SK-N-SH treated with all-trans-retinoic acid at 6 μM for 48 hours (cell line): ENCODE results near the gene WDR76.

Source experiments
- ARNTL ChIP-seq: fragments of 450-650 bp; formaldehyde crosslinking; IDR thresholded peaks from 2 replicates; pipeline ENCODE4 v1.5.0; 2020; ENCODE audit warnings: low read depth, mild to moderate bottlenecking, moderate library complexity, borderline replicate concordance
- CREB5 ChIP-seq: fragments of 250-450 bp; sonication (Bioruptor Pico); IDR thresholded peaks from 2 replicates; pipeline ENCODE4 v1.5.1; 2020; ENCODE audit warnings: low read depth, mild to moderate bottlenecking, moderate library complexity
- CSRNP3 ChIP-seq: fragments of 250-450 bp; sonication (Bioruptor Pico); IDR thresholded peaks from 2 replicates; pipeline ENCODE4 v1.5.1; 2021; ENCODE audit warnings: mild to moderate bottlenecking, moderate library complexity
- ESRRG ChIP-seq: fragments of 250-450 bp; sonication (Bioruptor Pico); IDR thresholded peaks from 2 replicates; pipeline ENCODE4 v1.6.1; 2021; ENCODE audit warnings: mild to moderate bottlenecking
- GLIS3 ChIP-seq: fragments of 250-450 bp; sonication (Bioruptor Pico); IDR thresholded peaks from 2 replicates; pipeline ENCODE4 v1.5.0; 2020; ENCODE audit warnings: mild to moderate bottlenecking, moderate library complexity
- OSR1 ChIP-seq: fragments of 250-450 bp; sonication (Bioruptor Pico); IDR thresholded peaks from 2 replicates; pipeline ENCODE4 v1.8.0; 2022; ENCODE audit warnings: moderate library complexity, mild to moderate bottlenecking, inconsistent platforms
- TCF4 ChIP-seq: fragments of 250-450 bp; sonication (Bioruptor Pico); IDR thresholded peaks from 2 replicates; pipeline ENCODE4 v1.8.0; 2021; ENCODE audit warnings: mild to moderate bottlenecking, moderate library complexity, borderline replicate concordance
- ZC3H10 ChIP-seq: fragments of 250-450 bp; sonication (Bioruptor Pico); IDR thresholded peaks from 2 replicates; pipeline ENCODE4 v1.5.1; 2021; ENCODE audit warnings: mild to moderate bottlenecking, moderate library complexity
- ZFP30 ChIP-seq: fragments of 450-650 bp; formaldehyde crosslinking; IDR thresholded peaks from 2 replicates; pipeline ENCODE4 v1.5.0; 2022; ENCODE audit warnings: mild to moderate bottlenecking, moderate library complexity
- ZNF565 ChIP-seq: fragments of 450-650 bp; formaldehyde crosslinking; conservative IDR thresholded peaks from 2 replicates; pipeline ENCODE4 v1.5.0; 2020; ENCODE audit warnings: low read depth, mild to moderate bottlenecking, moderate library complexity
- ZNF70 ChIP-seq: fragments of 450-650 bp; formaldehyde crosslinking; IDR thresholded peaks from 2 replicates; pipeline ENCODE4 v1.5.0; 2020; ENCODE audit warnings: mild to moderate bottlenecking, moderate library complexity
- ZNF8 ChIP-seq: fragments of 450-650 bp; formaldehyde crosslinking; IDR thresholded peaks from 2 replicates; pipeline ENCODE4 v1.5.0; 2020; ENCODE audit warnings: mild to moderate bottlenecking, moderate library complexity
- TF ChIP-seq, protein P1 (sequence below): fragments of 250-450 bp; sonication (Bioruptor Pico); IDR thresholded peaks from 2 replicates; pipeline ENCODE4 v1.8.0; 2020; ENCODE audit warnings: mild to moderate bottlenecking, moderate library complexity, borderline replicate concordance

GRCh38 chr15:43868406-43868805, 41.6 kb downstream of the WDR76 start:
- TF ChIP-seq ZNF8 (CRISPR knock-in tag), result no peak
- no peak for TF ChIP-seq ZFP30 (CRISPR knock-in tag)
- no peak for TF ChIP-seq ZNF565 (CRISPR knock-in tag)
- no peak for TF ChIP-seq ARNTL (CRISPR knock-in tag)
- TF ChIP-seq ZC3H10 (CRISPR knock-in tag), result no peak
- no peak for TF ChIP-seq ZNF70 (CRISPR knock-in tag)
- no peak for TF ChIP-seq CSRNP3 (CRISPR knock-in tag)
- no peak for TF ChIP-seq CREB5 (CRISPR knock-in tag)
- TF ChIP-seq, protein P1, sequence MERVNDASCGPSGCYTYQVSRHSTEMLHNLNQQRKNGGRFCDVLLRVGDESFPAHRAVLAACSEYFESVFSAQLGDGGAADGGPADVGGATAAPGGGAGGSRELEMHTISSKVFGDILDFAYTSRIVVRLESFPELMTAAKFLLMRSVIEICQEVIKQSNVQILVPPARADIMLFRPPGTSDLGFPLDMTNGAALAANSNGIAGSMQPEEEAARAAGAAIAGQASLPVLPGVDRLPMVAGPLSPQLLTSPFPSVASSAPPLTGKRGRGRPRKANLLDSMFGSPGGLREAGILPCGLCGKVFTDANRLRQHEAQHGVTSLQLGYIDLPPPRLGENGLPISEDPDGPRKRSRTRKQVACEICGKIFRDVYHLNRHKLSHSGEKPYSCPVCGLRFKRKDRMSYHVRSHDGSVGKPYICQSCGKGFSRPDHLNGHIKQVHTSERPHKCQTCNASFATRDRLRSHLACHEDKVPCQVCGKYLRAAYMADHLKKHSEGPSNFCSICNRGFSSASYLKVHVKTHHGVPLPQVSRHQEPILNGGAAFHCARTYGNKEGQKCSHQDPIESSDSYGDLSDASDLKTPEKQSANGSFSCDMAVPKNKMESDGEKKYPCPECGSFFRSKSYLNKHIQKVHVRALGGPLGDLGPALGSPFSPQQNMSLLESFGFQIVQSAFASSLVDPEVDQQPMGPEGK (CRISPR knock-in tag), result no peak
- TF ChIP-seq ESRRG (CRISPR knock-in tag), result no peak
- TF ChIP-seq OSR1 (CRISPR knock-in tag), result no peak
- TF ChIP-seq GLIS3, result no peak
- no peak for TF ChIP-seq TCF4
